Neural progenitor cell (in vitro differentiated cells): ENCODE data around the gene SF3A1.

Experiments used
- CTCF ChIP-seq: fragments of 200-600 bp; sonication (generic); IDR thresholded peaks from 2 replicates; pipeline ENCODE4 v1.5.1; 2017; ENCODE audit warnings: antibody characterized with exemption, mild to moderate bottlenecking
- EZH2 ChIP-seq: fragments of 200-600 bp; sonication (generic); IDR thresholded peaks from 2 replicates; pipeline ENCODE4 v1.6.1; 2017; ENCODE audit warnings: antibody characterized with exemption, mild to moderate bottlenecking, moderate library complexity
- EZH2phosphoT487 ChIP-seq: fragments of 200-600 bp; sonication (generic); IDR thresholded peaks from 2 replicates; pipeline ENCODE4 v1.6.1; 2017; ENCODE audit warnings: antibody characterized with exemption

- TF ChIP-seq CTCF (no peak), EZH2 (no peak), EZH2phosphoT487 (no peak)
Measured at GRCh38 chr22:30365891-30366290, 9.2 kb upstream of the SF3A1 start.
